AG04450 (cell line): ENCODE measurements around the gene FGF1. TPM values are rescaled to one million over a fixed set of nuclear protein-coding genes. Genes with fewer than 3 reads are reported as not detected.

Experiments
- CTCF ChIA-PET: fragments of 300-600, 350-600 bp; formaldehyde crosslinking; extraction: SDS; loops from one replicate; lab custom pipeline; 2022; ENCODE audit warnings: antibody characterized with exemption, inconsistent platforms; lab: Charles Lee
- POLR2A ChIA-PET: fragments of 350-600 bp; formaldehyde crosslinking; extraction: SDS; loops from one replicate; lab custom pipeline; 2021; ENCODE audit warnings: antibody characterized with exemption, inconsistent platforms; lab: Yijun Ruan, JAX
- DNase-seq: peaks from one replicate; pipeline ENCODE4 v3.0.0-alpha.2; 2011; ENCODE audit warnings: low read depth, low spot score
- H3K27ac ChIP-seq: one replicate; pipeline ENCODE4 v1.5.1; 2012; ENCODE audit warnings: low read depth, low read length, control low read depth
- H3K27me3 ChIP-seq: one replicate; pipeline ENCODE4 v1.6.0; 2012; ENCODE audit warnings: low read length; ENCODE audit not compliant: control insufficient read depth, insufficient read depth
- H3K4me3 ChIP-seq: 2 replicates; pipeline ENCODE4 v1.5.1; 2011; ENCODE audit warnings: mild to moderate bottlenecking, low read depth, low read length, control low read depth
- H3K9me3 ChIP-seq: 2 replicates; pipeline ENCODE4 v1.5.1; 2012; ENCODE audit warnings: low read length; ENCODE audit not compliant: control insufficient read depth, insufficient read depth
- polyA plus RNA-seq: library from polyadenylated mRNA; depleted of rRNA; stranded (reverse); fragments of >200 nt; gene quantifications from 2 replicates; pipeline ENCODE4 v1.2.3, GENCODE V29; 2011
- TF ChIP-seq, protein P1 (sequence below): IDR thresholded peaks from 2 replicates; pipeline ENCODE4 v1.5.1; 2011; ENCODE audit warnings: low read depth, low read length, control low read depth, inconsistent platforms

FGF1 gene
- polyA plus RNA-seq, 1 experiment: 5.9 TPM

DNA sequence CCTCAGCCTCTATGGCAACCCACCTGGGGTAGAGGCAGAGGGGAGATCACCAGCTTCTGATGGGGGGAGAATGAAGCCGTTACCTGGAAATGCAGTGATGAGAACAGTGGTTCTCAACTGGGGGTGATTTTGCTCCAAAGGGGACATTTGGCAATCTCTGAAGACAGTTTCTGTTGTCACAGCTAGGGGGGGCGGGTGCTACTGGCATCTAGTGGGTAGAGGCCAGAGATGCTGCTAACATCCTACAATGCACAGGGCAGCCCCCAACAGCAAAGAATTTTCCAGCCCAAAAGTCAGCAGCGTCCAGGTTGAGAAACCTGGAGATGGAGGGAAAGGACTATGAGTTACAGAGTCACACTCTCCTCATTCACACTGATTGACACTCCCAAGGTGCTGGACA is 84.5 kb downstream of the FGF1 start:
- TF ChIP-seq, protein P1, sequence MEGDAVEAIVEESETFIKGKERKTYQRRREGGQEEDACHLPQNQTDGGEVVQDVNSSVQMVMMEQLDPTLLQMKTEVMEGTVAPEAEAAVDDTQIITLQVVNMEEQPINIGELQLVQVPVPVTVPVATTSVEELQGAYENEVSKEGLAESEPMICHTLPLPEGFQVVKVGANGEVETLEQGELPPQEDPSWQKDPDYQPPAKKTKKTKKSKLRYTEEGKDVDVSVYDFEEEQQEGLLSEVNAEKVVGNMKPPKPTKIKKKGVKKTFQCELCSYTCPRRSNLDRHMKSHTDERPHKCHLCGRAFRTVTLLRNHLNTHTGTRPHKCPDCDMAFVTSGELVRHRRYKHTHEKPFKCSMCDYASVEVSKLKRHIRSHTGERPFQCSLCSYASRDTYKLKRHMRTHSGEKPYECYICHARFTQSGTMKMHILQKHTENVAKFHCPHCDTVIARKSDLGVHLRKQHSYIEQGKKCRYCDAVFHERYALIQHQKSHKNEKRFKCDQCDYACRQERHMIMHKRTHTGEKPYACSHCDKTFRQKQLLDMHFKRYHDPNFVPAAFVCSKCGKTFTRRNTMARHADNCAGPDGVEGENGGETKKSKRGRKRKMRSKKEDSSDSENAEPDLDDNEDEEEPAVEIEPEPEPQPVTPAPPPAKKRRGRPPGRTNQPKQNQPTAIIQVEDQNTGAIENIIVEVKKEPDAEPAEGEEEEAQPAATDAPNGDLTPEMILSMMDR: peak; percentile 27; the same call in 1 of the 2 replicates
- DNase-seq: no peak
- H3K27ac ChIP-seq: peak overlapping the region; percentile 52
- H3K9me3 ChIP-seq: no peaks in the 10 kb centered on the region
- ChIA-PET CTCF (interaction anchor here (0.6 to 2.8 kb wide), 5 partner anchors 10 to 356 kb away, joined by 3 to 13 read pairs (median 3); no protein-coding TSS in a partner anchor), POLR2A (interaction anchor here (1.3 kb wide), 1 partner anchor 52 kb away, joined by 3 read pairs; no protein-coding TSS in a partner anchor)
- H3K4me3 ChIP-seq: no peak overlapping the region
- no peaks in the 10 kb centered on the region for H3K27me3 ChIP-seq

DNA sequence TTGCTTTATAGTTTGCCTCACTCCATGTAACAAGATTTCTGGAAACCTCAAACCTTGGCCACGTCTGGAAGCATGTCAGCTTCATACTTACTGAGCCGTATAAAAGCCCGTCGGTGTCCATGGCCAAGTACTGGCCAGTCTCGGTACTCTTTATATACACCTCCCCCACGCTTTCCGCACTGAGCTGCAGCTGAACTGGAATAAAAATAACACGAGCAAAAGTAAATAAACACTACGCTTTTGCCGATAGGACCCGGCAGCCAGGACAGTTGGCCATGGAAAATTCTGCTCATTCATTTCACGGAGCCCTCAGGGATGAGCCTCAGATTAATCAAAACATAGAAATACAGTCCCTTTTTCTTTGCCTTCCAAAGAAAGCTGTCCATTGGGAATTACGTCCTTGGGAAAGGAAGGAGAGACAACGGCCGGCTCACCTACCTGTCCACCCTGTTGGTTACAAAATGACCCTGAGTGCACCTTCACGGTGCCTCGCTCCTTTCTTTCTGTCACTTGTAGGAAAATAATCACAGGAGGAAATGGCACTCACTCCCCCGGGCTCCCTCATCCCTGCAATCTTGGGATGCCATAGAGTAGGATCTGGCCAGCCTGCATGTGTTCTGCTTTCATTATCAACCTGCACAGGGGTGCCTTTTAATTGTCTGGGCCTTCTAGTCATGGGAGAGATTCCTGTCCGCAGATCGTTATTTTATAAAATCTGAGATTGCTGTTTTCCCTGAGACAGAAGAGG is 85.1 kb downstream of the FGF1 start:
- no peaks in the 10 kb centered on the region for H3K27me3 ChIP-seq
- H3K27ac ChIP-seq: peak overlapping the region; percentile 72
- no peaks in the 10 kb centered on the region for H3K9me3 ChIP-seq
- TF ChIP-seq, protein P1: no peak
- ChIA-PET CTCF (interaction anchor here (0.6 to 2.8 kb wide), 9 partner anchors 11 to 448 kb away, joined by 3 to 16 read pairs (median 3); no protein-coding TSS in a partner anchor), POLR2A (interaction anchor here (0.6 to 1.3 kb wide), 2 partner anchors 51 to 516 kb away, joined by 3 read pairs; no protein-coding TSS in a partner anchor)
- peak overlapping the region; percentile 41 for H3K4me3 ChIP-seq
- peak; percentile 69 for DNase-seq

DNA sequence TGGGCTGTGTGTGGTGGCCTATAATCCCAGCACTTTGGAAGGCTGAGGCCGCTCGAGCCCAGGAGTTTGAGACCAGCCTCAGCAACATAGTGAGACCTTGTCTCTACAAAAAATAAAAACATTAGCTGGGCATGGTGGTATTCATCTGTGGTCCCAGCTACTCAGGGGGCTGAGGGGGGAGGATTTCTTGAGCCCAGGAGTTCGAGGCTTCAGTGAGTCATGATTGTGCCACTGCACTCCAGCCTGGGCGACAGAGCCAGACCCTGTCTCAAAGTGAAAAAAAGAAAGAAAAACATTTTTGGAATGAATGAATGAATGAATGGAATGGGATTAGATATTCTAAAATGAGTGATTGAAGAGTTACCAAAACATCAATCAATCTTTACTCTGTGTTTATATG is 85.8 kb downstream of the FGF1 start:
- Histone ChIP-seq H3K27ac (no peak overlapping the region), H3K27me3 (no peaks in the 10 kb centered on the region), H3K4me3 (no peak overlapping the region), H3K9me3 (no peaks in the 10 kb centered on the region)
- ChIA-PET CTCF (interaction anchor here (0.6 to 2.4 kb wide), 9 partner anchors 10 to 448 kb away, joined by 3 to 16 read pairs (median 4); no protein-coding TSS in a partner anchor), POLR2A (interaction anchor here (1.3 kb wide), 1 partner anchor 50 kb away, joined by 3 read pairs; no protein-coding TSS in a partner anchor)
- no peak for DNase-seq
- TF ChIP-seq, protein P1: no peak

- CTCF ChIA-PET: interaction anchor here (0.6 to 1.7 kb wide), 7 partner anchors 8 to 577 kb away, joined by 3 to 7 read pairs (median 4); no protein-coding TSS in a partner anchor
- DNase-seq: no peak
- POLR2A ChIA-PET: no interaction called here
- Histone ChIP-seq H3K4me3 (no peak overlapping the region), H3K27ac (no peak overlapping the region), H3K9me3 (no peaks in the 10 kb centered on the region), H3K27me3 (no peaks in the 10 kb centered on the region)
- TF ChIP-seq, protein P1: no peak; the same call in 1 of the 2 replicates
These were observed 87.6 kb downstream of the FGF1 start for GRCh38 chr5:142598338-142598700.
